ENCODE measurements around the gene ANAPC10. TPM values are rescaled to one million over a fixed set of nuclear protein-coding genes. Genes with fewer than 3 reads are reported as not detected.
A peak's percentile ranks its signal among the peaks of the same experiment; 100 is the strongest.

The ANAPC10 gene
- total RNA-seq, 1 donor from 2014 or later: 27.4 TPM

DNA sequence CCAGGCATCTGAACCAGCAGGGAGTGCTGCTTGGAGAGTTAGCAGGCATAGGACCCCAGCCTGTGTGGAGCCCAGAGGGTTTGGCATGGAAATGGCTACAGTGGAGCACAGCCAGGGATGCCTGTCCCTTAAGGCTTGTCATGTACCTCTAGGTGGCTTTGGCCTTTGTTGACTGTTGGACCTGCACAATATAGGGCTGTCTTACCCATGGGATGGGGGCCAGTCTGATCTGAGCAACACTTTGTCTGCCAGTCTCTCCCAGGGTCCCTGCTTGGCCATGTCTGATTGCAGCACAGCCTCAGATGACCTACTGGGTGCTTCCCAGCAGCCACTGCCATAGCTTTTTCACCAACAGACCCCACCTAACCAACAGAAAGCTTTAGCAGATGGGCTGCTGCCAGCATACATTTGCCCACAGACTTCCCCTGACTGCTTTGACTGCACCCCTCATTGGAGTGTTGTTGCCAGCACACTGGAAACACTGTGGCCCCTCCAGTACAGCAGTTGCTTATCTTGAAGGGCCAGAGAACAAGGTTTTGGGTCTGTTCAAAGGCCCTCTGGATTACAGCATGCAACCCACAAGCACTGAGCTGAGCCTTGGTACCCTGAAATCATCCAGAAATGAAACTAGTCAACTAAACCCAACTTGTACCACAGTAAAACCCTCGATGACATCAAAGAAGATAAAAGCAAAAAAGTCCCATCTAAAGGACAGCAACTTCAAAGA is 22.1 kb downstream of the ANAPC10 start:
- DNase-seq (ENCODE audit: extremely low read depth, low read depth, low spot score): no peak

DNA sequence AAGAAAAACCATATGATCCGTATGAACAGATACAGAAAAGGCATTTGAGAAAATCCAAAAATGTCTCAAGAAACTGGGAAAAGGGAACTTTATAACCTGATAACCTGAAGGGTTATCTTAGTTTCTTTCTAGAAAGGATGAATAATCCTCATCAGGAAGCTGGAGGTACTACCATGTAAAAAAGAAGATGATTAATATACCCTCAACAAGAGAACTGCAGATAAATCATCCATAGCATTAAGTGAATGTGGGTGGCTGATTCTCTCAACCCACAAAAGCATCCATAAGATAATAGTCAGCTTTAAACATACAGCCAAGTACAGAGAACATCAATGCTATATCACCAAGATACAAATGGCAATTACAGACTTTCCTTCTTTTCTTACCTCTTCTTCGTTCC is 26.4 kb downstream of the ANAPC10 start:
- DNase-seq (ENCODE audit: extremely low read depth, low read depth, low spot score): no peak

DNA sequence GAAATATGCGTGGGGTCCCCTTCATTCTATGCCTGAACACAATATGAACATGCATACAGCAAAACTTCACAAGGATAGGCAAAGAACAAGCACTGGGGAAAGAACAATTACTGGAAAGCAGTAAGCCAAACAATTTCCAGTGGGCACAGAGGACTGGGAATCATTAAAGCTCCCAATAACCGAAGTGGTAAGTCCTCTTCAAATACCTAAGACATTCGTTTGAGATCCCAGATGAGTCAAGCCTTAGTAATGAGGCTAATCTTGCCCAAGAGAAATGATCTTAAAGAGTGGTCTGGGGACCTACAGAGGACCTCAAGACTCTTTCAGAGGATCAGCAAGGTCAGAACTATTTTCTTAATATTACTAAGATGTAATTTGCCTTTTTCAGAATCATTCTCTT is 28.6 kb downstream of the ANAPC10 start:
- DNase-seq (ENCODE audit: extremely low read depth, low read depth, low spot score): no peak

DNA sequence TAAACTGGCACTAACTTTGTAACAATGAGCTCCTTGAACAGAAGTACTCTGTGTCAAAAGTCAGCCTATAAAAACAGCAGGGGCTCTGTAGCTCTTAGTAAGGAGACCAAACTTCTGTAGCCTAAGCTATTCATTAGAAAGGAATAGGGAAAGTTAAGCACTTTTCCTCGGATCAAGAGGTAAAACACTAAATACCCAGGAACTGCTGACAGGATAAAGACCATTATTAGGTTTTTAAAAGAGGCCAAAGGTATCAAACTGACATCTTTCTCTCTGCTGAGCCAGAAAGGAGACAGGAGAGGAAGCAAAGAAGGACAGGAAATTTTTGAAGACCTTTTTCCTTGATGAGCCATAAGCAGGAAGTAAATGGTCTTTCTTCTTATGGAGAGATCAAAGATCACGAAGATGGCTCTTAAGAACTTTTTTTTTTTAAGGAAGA is 31.9 kb downstream of the ANAPC10 start:
- no peak for DNase-seq (ENCODE audit: extremely low read depth, low read depth, low spot score)

DNA sequence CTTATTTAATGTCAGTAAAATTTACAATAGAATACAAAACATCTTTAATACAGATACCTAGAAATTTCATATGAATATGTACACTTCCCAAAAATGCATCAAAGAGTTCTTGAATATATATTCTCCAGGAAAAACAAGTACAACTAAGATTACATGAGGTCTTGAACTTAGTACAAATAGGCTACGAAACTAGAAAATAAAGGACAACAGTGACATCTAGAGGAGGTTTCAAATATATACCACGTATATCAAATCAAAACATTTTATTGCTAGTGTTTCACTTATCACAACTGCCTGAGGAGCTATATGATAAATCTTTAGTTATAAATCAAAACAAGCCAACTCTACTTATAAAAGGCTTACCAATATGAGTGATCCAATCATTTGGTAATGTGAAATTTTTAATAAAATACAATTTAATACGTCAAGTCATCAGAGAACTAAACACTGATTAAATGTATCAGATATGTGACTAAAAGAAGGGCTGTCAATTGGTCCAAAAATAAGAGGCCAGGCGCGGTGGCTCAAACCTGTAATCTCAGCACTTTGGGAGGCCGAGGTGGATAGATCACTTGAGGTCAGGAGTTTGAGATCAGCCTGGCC is 36.6 kb downstream of the ANAPC10 start:
- peak; percentile 48 for DNase-seq (ENCODE audit: extremely low read depth, low read depth, low spot score)

DNA sequence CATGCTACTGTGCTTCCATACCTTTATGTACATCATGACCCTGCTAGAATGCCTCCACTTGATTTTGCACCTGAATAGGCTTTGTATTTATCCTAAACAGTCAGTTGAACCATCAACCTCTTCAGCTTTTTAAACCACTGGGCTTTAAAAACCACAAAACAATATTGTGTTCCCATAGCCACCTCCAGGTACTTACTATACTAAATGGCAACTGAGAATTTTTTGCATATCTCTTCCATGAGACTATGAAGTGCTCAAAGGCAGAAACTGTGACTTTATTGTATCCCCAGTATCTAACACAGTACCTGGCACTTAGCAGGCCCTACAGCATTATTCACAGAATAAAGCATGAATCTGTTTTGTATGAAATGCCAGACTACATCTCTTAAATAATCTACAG is 39.7 kb downstream of the ANAPC10 start:
- no peak for DNase-seq (ENCODE audit: extremely low read depth, low read depth, low spot score)

DNA sequence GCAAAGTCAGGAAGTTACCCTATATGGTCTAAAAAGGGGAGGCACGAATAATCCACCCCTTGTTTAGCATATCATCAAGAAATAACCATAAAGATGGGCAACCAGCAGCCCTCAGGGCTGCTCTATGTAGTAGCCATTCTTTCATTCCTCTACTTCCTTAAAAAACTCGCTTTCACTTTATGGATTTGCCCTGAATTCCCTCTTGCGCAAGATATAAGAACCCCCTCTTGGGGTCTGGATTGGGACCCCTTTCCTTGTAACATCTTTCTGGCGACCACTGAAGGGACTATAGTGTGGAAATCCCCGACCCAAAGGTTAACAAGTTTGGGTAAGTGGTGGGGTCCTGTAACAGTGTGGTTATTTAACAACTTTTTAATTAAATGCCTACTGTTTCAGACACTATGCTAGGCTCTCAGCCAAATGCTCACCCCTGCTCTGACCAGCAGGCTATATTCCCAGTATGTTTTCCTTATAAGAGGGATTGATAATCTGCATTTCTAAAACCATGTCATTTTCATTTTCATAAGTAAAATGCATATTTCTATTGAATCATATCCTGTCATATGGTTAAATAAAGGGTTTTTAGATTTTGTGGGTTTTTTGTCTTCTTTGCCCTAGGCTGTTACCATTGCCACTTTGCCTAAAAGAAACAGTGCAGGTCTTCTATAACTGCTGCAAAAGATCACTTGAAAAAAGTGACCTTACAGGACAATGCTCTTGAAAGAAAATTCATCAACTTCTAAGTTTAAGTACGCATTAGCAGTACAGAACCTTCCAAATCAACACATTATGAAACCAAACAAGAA is 41.5 kb downstream of the ANAPC10 start:
- no peak for DNase-seq (ENCODE audit: extremely low read depth, low read depth, low spot score)

DNA sequence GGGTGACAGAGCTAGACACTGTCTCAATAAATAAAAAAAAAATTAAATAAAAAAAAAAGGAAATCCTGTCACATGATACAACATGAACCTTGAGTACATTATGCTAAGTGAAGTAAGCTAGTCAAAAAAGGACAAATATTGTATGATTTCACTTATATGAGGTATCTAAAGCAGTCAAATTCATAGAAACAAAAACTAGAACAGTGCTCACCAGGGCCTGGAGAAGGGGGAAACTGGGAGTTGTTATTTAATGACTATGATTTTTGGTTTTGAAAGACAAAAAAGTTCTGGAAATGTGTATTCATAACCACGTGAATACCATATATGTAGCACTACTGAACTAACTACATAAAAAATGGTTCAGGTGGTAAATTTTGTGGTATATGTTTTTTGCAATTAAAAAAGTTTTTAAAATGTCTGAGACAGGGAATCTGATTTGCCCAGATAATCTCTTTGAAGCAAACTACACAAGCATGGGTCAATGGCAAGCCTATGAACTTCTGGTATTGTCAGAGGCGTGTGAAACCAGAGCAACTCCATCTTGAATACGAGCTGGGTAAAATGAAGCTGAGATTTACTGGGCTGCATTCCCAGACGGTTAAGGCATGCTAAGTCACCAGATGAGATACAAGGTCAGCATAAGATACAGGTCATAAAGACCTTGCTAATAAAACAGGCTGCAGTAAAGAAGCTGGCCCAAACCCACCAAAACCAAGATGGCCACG is 42.3 kb downstream of the ANAPC10 start:
- DNase-seq (ENCODE audit: extremely low read depth, low read depth, low spot score): no peak

DNA sequence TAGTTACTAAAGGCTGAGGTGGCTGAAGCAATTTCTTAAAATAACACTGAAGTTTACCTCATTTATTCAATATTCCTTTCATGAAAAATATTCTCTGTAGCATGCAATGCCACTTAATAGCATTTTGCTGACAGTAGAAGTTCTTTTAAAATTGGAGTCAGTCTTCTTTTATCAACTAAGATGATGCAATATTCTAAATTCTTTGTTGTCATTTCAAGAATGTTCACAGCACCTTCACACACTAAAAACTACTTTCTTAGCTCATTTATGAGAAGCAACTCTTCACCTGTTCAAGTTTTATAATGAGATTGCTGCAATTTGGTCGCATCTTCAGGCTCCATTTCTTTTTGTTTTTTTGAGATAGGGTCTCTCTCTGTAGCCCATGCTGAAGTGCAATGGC is 48.8 kb downstream of the ANAPC10 start:
- DNase-seq (ENCODE audit: extremely low read depth, low read depth, low spot score): no peak

DNA sequence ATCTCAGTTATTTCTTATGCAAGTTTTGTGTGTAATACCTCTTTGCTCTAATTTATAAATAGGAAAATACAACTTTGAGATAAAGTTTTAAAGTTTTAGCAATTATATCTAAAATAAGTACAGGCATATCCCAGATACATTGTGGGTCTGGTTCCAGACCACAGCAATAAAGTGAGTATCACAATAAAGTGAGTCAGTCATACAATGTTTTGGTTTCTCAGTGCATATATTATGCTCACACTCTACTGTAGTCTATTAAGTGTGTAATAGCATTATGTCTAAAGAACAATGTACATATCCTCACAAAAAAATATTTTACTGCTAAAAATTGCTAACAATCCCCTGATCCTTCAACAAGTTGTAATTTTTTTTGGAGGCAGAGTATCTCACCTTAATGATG is 49.2 kb downstream of the ANAPC10 start:
- DNase-seq (ENCODE audit: extremely low read depth, low read depth, low spot score): no peak

DNA sequence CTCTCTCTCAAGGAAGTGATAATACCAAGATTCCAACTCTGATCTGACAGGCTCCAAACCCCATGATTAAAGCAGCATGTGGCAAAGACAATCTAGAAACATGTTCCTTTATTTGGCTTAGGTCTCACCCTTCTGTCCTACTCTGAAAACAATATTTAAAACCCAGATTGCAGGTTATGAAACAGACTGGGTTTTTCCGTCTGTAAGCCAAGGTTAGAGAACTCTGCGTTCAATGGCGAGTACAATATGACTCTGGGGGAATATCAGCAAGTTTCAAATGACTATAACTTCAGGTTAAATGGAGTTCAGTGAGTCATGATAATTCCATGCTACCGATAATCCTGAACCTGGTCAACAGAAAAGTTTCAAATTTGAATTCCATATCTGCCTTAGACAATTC is 50.8 kb downstream of the ANAPC10 start:
- DNase-seq (ENCODE audit: extremely low read depth, low read depth, low spot score): no peak

DNA sequence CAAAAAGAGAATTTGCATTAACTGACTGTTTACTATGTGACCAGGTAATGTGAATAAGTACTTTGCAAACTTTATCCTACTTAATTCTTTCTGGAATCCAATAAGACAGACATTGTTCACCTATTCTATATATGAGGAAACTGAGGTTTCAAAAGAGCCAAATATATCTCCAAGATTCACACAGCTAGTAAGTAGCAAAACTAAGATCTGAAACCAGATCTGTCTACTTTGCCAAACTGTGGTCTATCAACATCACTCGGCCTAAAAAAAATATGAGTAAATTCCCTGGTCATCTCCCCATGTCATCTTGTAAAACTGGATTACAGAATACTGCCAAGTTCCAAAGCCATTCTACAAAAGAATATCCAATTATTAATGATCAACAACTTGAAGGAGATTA is 52.8 kb downstream of the ANAPC10 start:
- DNase-seq (ENCODE audit: extremely low read depth, low read depth, low spot score): no peak

DNA sequence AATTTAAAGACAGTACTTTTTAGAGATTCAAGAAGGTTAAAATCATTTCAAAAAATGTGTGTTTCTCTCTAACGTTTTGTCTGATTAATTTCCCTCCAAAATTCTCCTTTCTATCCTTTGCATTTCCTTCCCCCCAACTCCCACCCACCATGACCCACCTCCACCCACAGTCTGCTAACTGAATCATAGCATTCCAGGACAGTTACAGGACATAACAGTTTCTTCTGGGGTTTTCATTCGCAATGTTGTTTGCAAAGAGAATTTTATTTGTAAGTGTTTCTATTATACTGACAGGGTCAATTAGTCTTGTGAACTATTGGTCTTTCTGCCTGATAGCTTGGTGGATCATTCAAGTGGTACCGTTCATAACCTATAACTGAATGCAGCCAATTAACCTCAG is 53.7 kb downstream of the ANAPC10 start:
- no peak for DNase-seq (ENCODE audit: extremely low read depth, low read depth, low spot score)

DNA sequence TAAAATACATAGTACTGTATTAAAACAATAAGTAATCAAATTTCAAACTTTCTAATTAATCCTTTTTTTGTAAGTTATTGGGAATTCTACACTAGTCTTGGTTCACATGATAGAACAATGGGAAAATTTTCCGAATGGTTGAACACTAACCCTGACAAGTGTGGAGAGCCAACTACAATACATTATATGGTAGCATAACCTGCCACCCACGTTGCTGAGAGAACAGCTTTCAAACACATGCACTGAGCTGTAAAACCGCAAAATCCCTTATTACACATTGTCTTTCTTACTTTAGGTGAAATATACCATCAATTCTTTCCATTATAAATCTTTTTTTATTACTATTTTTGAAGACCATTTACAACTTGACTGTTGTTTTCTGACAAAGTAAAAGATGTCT is 54.7 kb downstream of the ANAPC10 start:
- DNase-seq (ENCODE audit: extremely low read depth, low read depth, low spot score): no peak

DNA sequence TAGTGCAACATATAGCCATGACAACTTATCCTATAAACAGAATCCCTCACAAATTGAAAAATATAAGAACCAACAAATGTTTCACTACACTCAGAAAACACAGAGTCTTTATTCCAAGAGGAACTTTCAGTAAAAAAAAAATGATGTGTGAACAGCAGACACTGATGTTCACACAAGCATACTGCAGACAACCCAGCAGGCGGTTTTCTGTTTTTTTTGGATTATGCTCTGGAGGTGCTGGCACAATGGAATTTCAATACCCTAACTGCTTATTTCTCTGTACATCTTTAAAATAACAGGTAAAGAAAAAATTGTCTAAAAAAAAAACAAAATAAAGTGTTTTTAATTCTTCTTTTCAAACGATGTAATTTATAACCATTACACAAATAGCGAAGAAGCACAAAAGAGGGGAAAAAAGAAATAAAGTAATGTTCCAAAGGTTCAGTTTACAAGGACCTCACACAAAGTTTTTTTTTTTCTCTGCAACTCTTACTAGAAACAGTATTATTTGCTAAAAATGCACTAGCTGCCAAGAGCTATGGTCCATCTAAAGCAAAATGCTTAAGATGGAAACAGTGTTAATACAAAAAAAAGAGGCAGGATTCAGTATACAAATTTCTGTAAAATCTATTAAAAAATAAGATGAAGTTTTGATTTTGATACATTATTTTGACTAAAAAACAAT is 55.3 kb downstream of the ANAPC10 start:
- DNase-seq (ENCODE audit: extremely low read depth, low read depth, low spot score): no peak

DNA sequence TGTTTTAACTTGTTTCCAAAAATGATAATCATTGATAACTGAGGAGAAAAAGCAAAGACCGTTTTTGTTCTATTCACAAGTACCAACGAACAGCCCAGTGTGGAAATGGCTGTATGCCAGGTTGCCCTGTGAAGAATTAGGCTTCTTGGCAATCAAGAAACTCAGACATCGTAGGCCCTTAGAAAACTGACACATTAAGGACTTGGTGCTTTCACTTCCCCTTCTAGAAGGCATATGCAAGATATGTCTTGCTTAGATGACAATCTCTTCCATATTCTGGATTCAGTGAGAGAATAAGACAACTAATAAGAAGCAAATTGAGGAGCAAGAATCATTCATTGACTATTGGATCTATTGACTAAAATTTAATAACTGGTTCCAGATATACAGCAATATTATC is 56.6 kb downstream of the ANAPC10 start:
- DNase-seq (ENCODE audit: extremely low read depth, low read depth, low spot score): no peak

DNA sequence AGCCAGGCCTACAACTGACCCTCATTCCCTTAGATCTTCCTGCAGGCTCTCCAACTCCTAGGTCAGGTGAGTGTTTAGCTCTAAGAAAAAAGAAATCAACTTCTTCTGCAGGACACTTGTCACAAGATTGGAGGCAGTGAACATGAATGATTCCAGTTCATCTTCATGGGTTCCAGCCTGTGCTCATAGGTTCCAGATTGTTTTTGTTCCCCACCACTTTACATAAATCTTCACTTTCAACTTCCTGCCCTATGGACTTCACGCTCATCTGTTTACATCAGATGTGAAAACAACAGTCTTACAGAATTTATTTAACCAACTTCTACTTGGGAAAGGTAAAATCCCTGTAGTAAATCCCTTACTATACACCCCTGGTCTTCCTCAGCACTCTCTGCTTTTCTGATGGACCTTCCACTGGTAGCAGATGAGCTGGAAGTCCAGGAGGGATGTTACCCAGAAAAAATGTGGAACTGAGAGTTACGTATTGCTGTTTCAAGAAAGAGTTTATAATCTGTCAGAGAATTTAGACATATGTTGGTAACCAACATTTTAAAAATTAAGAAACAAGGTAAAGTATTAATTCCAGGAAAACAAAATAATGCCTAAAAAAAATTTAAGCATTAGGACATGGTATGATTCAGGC is 62.4 kb downstream of the ANAPC10 start:
- no peak for DNase-seq (ENCODE audit: extremely low read depth, low read depth, low spot score)

DNA sequence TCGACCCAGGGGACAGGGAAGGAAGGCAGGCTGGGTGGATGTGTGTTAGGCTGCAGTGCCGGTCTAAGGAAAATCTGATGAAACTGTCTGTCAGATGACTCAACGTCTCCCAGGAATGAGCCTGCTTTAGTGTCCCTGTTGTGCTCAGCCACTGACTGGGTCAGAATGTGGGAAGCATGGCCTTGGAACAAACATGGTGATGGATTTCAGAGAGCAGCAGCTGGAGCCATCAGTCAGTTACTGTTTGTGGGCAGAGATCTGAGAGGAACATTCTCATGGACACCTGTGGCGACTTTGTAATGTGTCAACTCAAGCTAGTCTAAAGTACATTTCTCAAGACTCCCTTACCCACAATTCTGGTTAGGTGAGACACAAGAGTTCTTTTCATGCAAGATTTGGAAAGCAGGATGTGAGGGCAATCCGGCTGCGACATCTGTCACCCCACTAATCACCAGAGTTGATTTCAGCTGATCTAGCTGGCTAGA is 63.2 kb downstream of the ANAPC10 start:
- no peak for DNase-seq (ENCODE audit: extremely low read depth, low read depth, low spot score)

DNA sequence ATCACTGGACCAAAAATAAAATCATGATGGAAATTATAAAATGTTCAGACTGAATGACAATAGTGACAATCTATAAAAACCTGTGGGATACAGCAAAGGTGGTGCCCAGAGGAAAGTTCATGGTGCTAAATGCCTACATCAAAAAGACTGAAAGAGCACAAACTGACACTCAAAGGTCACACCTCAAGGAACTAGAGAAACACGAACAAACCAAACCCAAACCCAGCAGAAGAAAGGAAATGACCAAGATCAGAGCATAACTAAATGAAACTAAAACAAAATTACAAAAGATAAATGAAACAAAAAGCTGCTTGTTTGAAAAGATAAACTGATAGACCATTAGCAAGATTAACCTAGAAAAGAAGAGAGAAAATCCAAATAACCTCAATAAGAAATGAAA is 78.7 kb downstream of the ANAPC10 start:
- no peak for DNase-seq (ENCODE audit: extremely low read depth, low read depth, low spot score)

DNA sequence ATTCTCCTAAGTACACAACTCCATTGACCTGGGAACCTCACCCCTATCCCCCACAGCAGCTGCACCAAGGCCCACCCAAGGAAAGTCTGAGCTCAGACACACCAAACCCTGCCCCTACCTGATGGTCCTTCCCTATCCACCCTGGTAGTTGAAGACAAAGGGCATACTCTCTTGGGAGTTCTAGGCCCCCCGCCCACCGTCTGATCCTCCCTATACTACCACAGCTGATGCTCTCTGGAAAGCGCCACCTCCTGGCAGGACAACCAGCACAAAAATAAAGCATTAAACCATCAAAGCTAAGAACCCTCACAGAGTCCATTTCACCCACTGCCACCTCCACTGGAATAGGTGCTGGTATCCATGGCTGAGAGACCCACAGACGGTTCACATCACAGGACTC is 83.6 kb downstream of the ANAPC10 start:
- DNase-seq (ENCODE audit: extremely low read depth, low read depth, low spot score): no peak

Data from glomerular endothelial cell (primary cell).